Hindlimb muscle (tissue), 1 donor: Measurements from ENCODE around the gene POLR3A. TPM values are rescaled to one million over a fixed set of nuclear protein-coding genes. Genes with fewer than 3 reads are reported as not detected.

Source experiments
- DNase-seq: peaks from one replicate; pipeline ENCODE4 v3.0.0-alpha.2; 2013
- polyA plus RNA-seq: library from polyadenylated mRNA; unstranded; fragments of 120-200 nt; gene quantifications from one replicate; pipeline ENCODE4 v1.2.1, GENCODE V29; 2013; ENCODE audit not compliant: insufficient read length

POLR3A gene
- polyA plus RNA-seq, 1 donor: 15.5 TPM

DNA sequence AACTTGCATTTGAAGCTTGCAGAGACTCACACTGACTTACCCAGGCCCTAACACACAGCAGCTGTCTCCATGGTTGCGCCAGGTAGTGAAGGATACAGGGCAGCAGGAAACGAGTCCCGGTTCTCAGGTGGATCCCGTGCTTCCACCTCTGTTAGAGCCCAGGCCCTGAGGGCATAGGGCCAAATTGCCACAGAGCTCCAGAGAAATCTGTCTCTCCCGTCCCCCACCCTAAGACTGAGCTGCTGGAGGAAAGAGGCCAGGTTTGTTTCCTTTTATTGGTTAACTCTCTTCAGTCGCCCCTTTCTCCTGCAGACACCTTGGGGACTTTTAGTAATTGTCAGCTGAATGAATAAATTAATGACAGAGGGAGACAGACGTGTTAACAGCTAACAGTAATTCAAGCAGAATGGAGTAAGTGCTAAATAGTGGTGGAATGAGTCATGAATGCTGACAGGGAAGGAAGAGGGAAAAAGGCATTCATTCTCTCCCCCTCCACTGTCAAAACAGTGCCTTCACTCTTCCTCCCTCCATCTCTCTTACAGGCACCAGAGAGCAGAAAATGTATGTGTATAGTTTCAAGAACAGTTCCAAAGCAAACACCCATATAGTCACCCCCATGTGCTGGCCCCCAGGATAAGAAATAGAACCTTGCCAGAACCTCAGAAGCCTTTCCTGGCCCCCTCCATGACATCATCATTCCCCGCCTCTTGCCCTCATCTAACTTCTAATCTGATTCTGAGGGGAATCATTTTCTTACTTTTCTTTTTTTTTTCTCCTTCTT lies 86.0 kb downstream of the POLR3A start:
- DNase-seq: no peak

DNA sequence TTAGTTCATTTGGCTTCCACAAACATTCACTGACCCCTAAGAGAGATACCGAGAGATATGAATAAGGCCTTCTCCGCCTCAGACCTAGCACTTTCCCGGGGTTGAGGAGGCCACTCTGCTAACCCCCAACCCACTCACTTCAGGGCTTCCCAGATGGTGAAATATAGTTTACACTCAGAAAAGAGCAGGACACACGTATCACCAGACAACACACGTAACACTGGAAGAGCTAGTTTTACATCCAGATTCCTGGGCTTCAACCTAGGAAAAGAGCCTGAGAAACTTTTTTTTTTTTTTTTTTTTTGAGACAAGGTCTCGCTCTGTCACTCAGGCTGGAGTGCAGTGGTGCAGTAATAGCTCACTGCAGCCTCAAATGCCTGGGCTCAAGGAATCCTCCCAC lies 87.5 kb downstream of the POLR3A start:
- no peak for DNase-seq

DNA sequence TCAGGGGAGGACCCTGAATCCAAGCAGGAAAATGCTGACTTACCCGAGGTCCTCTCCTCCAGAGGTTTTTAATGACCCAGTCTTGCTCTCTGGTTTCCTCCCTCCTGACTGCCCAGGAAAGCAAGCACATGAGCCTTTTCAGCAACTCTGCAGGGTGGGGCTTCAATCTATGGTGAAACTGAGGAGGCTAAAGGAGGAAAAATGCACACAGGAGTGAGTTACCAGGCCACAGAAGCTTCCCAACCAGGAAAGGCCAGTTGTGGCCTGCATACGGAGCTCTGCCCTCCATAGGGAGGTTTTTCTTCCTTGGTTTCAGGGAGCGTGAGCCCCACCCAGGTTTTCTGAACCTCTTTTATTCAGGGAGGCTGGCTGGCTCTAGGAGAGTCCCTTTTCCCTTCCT lies 88.7 kb downstream of the POLR3A start:
- no peak for DNase-seq

DNA sequence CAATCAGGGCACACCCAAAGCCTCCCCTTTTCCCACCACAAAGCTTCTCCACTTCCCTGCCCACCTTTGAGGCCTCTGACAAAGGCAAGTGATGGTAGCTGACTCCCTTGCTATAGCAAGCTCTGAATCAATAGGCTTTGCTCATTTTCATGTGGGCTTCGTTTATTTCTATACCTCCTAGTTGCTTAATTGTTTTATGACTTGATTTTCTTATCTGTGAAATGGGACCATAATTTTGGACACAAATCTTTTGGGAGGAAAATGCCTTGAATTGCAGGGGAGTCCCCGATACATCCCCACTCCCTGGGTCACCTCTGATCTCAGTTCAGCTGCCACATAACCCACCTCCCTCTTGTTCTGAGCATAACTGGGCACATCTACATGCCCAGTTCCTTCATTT lies 89.1 kb downstream of the POLR3A start:
- DNase-seq: no peak

DNA sequence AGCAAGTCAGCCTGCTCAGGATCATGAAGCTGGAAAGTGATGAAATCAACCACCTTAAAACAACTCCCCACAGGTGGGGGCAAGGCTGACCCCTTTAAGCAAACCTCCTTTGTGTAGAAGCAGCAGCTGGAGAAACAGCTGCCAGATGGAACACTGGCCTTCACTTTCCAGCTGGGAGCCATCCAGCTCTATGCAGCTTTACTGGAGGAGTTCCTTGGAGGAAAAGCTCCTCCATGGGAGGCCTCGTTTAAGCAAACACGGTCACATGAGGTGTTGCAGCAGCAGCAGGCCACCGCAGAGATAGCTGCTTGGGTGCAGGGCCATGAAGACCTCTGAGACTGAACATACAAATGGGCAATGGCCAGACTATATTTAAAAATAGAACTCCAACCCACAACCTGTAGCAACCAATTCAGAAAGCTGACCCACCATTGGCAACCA lies 89.7 kb downstream of the POLR3A start:
- DNase-seq: peak; percentile 77

DNA sequence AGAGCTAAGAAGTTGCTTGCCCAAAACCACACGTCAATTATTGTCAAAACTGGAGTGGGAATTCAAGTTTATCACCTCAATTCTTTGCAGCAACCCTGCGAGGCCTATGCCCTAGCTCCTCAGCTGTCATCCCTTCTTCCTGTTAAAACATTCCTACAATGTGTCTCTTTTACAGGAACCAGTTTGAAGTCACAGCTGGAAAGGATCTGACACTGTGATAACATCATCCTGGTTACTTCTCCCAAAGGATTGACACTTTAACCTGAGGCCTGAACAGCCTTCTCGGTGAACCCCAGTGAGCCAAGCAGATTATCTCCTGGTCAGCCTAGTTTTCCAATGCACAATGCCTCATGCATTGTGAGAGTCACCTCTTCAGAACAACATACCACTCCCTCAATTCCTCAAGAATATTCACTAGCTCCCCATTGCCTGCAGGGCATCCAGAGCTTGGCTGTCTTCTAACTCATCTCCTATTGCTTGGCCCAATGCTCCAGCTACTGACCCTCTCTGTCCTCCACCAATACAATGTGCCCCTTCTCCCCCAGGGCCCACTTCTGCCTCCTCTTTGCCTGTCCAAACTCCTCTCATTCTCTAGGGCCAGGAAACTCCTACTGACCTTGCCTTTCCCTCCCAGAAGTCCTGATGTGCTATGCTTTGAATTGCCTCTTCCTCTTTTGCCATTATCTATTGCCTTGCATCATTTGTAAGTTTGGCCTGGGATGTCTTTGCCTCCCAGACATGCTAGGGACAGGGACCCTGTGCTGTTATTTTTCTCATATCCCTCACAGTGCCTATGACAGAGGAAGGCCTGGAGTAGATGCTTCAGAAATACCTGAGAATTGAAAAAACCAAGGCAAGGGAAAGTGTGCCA lies 92.4 kb downstream of the POLR3A start:
- DNase-seq: no peak

DNA sequence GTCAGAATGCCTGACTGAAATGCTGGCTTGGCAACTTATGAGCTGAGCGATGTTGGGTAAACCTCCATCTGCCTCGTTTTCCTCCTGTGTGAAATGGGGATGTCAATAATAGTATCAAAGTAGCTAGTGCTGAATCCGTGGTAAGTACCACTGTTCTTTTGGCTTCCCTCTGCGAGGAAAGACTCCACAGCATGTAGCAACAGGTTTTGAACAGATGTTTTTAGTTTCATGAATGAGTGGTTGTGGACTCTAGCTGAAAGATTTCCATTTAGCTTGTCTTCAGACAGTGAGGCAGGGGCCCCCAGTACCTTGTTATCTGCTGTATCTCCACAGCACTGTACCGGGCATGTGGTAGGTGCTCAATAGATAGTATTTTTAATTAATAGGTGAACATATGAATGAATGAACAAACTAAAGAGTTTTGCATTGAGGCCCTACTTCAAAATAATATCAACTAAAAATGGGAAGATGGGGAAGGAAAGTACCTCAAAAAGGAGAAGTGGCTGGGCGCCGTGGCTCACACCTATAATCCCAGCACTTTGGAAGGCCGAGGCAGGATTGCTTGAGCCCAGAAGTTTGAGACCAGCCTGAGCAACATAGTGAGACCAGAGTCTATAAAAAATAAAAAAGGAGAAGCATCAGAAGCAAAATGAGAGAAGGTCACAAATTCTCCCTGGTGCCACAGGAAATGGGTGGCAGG lies 97.1 kb downstream of the POLR3A start:
- DNase-seq: no peak

DNA sequence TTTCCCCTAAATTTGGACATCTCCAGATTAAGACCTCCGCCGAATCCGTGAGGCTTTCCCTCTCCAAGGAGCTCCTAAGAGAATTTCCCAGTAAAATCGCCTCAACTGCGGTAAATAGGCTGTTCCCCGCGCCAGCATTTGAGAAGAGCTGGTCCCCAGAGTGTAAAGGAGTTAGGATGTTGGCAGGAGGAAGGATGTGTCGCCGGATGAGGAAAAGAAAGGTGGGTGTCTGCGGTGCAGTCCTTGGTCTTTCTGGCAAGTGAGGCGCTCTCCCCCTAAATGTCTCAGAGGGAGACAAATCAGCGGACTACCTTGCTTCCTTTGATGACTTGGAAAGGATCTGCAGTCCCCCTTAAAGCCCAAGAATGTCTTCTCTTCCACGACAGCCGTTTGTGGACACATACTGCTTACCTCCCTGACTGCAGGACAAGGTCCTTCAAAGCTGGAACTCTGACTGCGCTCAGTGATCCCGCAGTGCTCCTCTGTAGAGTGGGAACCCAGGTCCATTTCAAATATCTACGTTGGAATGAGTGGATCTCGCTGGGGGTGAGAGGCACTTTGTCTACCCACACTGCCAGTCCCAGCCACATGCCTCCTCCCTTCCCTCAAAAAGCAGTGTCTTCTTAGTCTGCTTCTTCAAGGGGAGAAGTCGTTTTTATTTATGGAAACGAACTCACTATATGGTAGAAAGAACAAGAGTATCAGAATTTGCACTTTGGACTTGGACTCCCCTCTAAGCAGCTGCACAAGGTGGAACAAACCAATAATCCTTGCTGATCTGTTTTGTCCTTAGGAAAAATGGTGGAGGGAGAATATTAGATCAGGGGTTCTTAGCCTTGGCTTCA lies 101.7 kb downstream of the POLR3A start:
- DNase-seq: no peak

DNA sequence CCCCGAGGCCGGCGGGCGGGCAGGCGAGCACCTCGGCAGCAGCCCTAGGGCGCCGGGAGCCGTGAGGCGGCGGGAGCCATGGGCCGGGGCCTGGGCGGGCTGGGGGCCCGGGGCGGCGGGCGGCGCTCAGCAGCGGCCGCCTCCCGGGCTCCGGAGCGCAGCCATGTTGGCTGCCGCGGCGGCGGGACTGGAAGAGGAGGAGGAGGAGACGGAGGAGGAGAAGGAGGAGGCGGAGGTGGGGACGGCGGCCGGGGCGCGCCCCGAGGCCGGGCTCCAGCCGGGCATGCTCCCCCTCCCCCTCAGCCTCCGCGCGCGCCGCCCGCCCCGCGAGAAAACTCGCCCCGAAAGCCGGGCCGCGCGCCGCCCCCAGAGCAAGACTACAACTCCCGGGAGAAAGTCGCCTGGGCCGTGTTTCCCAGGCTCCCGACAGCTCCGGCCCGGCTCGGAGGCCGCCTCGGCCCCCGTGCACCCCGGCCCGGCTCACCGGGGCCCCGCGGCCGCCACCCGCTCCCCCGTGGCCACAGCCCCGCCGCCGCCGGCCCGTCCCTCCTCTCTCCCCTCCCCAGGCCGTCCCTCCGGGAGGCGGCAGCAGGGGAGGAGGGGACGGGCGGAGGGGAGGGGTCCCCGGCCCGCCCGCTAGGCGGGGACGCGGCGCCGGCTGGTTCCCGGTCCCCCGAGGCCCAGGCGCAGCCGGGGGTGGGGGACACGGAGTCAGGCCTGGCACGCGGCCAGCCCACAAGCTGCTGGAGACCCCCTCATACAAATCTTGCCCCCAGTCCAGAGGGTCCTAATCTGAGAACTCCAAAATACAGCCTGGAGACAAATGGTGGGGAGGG lies 102.5 kb downstream of the POLR3A start, which contains the start of gene DLG5:
TSS of gene DLG5 (minus strand) at position 190 of the 836 bp plus-strand sequence. CDS start 235 bp downstream, outside the sequence.
- DNase-seq: peak; percentile 74

DNA sequence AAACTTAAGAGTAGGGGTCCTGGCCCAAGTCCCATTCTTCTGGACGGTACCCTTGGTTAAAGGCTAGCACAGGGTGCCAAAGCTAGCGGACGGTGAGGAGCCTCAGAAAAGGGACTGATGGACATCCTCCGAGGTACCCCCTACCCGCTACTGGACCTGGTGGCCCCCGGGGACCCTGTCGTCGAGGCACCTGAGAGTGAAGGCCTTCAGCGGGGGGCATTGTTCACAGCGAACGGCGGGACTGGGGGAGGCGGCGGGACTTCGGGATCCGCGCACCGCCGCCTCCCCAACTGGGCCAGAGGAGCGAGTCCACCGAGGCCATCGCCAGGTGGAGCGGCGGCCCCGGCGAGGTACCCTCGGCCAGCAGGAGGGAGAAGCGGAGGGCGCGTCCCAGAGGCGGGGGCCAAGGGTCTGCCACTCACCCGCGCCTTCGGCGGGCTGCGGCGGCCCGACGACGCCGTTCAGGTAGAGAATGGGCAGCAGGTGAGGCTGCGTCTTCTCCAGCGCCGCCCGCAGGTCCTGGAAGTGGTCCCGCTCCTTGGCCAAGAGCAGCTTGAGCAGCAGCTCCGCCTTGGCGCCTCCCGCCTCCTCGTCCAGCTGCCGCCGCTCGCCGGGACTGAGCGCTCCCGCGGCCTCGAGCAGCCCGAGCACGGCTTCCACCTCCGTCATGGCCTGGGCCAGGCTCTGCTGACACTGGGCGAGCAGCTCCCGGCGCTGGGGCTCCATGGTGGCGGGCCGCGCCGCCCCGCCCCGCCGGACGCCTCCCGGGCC lies 103.3 kb downstream of the POLR3A start:
- DNase-seq: peak; percentile 47

DNA sequence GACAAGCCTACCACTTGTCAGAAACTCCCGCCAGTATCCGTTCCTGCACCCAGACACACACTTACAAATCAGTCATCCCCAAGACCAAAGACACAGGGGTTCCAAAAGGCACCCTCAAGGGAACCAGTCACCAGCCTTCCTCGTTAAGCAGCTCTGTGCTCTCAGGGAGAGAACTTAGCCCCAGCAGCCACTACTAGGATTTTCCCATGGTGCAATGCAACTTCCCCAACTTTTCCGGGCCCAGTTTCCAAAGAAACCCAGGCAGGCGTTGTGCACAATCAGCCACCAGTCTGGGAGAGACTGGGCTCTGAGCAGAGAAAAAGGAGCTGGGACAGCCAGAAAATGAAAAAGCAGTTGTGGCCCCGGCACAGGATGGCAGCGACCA lies 103.9 kb downstream of the POLR3A start:
- peak; percentile 48 for DNase-seq

DNA sequence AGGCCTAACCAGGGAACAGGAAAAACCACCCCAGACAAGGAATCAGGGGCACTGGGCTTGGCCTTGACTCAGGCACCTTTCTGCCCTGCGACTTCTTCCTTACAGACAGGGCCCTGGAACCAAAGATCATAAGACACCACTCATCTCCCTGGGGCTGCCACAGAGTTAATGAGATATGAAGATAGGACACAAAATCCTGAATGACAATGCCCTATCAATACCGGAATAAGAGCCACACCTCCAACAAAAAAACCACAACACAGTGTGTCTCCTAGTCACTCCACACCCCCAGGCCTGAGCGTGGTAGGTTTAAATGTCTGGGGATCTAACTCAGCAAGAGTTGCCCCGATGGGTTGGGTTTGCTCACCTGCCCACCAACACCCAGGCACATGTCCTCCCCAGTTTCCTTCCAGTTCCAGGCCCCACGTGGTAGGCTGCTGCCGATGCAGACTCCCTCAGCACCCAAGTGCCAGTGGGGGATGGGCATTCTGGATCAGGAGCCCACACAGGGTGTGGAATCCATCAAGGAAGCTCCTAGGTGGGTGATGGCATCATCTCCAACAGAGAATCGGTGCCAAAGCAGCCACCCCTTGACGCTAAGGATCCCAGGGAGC lies 106.6 kb downstream of the POLR3A start:
- DNase-seq: no peak

DNA sequence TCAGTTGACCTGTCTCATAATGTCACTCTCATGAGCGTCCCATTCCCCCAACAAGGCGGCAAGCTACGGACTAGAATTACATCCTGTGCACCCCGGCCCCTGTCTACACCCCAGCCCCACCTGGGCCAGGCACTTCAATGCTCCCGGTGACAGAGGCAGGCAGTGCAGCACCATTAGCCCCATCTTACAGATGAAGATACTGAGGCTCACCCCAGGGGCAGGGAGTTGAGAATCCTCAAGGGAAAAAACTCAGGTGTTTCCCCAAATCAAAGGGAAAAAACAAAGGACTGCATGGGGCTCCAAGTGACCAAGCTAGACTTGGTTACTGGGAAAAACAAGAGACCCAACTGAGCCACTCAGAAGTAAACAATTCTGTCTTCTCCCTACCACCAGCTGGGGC lies 107.3 kb downstream of the POLR3A start:
- DNase-seq: no peak

DNA sequence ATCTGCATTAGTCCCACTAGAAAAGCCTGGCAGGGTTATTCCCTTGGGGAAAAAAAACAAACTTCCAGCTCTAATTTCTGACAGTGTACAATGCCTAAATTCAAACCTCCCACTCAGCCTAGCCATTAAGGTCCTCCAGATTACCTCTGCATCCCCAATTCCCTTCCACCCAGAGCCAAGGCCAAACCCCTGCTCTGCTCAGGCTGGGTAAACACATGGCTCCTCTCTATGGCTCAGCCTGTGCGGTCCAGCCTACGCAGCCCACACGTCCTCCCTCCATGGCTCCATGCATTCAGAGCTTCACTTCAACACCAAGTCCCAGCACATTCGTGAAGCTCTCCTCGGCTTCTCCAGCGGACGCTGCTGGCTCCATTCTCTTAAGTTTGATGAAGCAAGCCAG lies 107.9 kb downstream of the POLR3A start:
- no peak for DNase-seq

DNA sequence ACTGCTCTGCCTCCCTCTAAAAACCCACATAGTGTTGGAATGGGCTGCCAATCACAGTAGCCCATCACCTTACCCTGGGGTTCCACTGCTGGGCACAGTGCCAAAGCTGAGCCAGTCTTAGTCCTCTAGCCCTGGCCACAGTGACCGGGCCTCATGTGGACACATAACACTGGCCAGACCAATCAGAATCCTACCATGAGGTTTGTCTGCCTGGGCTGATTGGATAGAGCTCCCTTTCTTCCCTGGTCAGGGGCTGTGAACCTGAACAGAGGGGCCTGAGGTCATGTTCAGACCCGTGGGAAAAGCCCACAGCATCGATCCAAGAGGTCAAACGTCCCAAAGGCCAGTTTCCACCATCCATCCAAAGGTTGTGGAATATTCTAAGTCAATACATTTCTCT lies 108.8 kb downstream of the POLR3A start:
- no peak for DNase-seq

DNA sequence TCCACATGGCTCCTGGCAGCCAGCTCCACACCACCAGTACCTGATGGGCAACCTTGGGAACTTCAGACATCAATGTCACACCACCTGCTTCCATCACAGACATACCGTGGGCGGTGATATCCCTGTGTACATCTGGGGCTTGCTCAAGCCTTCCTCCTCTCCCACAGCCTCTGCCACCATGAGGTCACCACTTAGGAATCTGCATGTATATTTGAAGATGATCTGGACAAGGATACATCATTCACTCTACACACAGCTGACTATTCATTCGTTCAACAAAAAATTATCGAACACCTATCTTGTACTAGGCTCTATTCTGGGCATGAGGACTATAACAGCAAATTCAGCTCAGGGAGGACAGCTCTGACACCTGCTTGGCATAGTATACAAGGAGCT lies 109.6 kb downstream of the POLR3A start:
- DNase-seq: no peak
